ENCODE data around the gene TBC1D22A.
"Not testable (repeated sequence)": the region's sequence is repeated elsewhere in the genome, so short reads cannot be mapped to it uniquely, and the experiment has no call there.

- not testable (repeated sequence) for TF ChIP-seq CTCF (IDR thresholded peaks at IDR 0.05 in 4 of 5, conservative IDR thresholded peaks at IDR 0.05 in 1 of 5); POLR2A (IDR thresholded peaks at IDR 0.05)
Measured at GRCh38 chr22:47167921-47168320, 405.5 kb downstream of the TBC1D22A start.

All from gastrocnemius medialis (tissue), 4 donors.